Measurements from ENCODE around the gene RASA2. TPM values are rescaled to one million over a fixed set of nuclear protein-coding genes. Genes with fewer than 3 reads are reported as not detected.
A peak's percentile ranks its signal among the peaks of the same experiment; 100 is the strongest.

RASA2 gene
- total and polyA plus RNA-seq, 9 of the 15 experiments (the other 6 are each of a cell fraction or from before 2014, with no cell fraction given) = 2.0 to 12.8 (median 9.5) TPM

- TF ChIP-seq ZBTB5 (IDR thresholded peaks at IDR 0.05) (no peak), SRSF9 (IDR thresholded peaks at IDR 0.05; ENCODE audit: borderline replicate concordance, low read depth, low read length) (no peak), ZC3H4 (CRISPR knock-in tag; IDR thresholded peaks at IDR 0.05; ENCODE audit: borderline replicate concordance) (no peak; the same call in 1 of the 2 replicates), ZNF253 (CRISPR knock-in tag; conservative IDR thresholded peaks at IDR 0.05) (no peak), TAL1 (IDR thresholded peaks at IDR 0.05) (no peak), SMARCE1 (IDR thresholded peaks at IDR 0.05) (no peak), TGIF2 (CRISPR knock-in tag; IDR thresholded peaks at IDR 0.05) (no peak), THAP12 (CRISPR knock-in tag; IDR thresholded peaks at IDR 0.05) (peak; percentile 78), PHB2 (IDR thresholded peaks at IDR 0.05; ENCODE audit: low read depth) (no peak), CLOCK (CRISPR knock-in tag; IDR thresholded peaks at IDR 0.05; ENCODE audit: borderline replicate concordance) (no peak), TCF15 (CRISPR knock-in tag; IDR thresholded peaks at IDR 0.05) (no peak), PRDM10 (IDR thresholded peaks at IDR 0.05; ENCODE audit: partially characterized antibody) (no peak), HNRNPK (IDR thresholded peaks at IDR 0.05; ENCODE audit: low read depth, low read length, poor library complexity, severe bottlenecking) (no peak), KHSRP (IDR thresholded peaks at IDR 0.05) (no peak), RFX5 (IDR thresholded peaks at IDR 0.05; ENCODE audit: low read depth, low read length) (no peak)
These were observed at the start of gene RASA2 (continued) for GRCh38 chr3:141486746-141487520.

Measured in K562 (cell line).